HepG2 (cell line): ENCODE results near the gene SOX12. TPM values are rescaled to one million over a fixed set of nuclear protein-coding genes. Genes with fewer than 3 reads are reported as not detected.

Experiments used
- ASH2L ChIP-seq: fragments of 300-600, 200-600 bp; sonication (generic); IDR thresholded peaks from 2 replicates; pipeline ENCODE4 v1.7.0; 2017; ENCODE audit warnings: low read depth, mild to moderate bottlenecking, moderate library complexity, mixed read lengths, low read length; ENCODE audit not compliant: insufficient read length
- ATF4 ChIP-seq, 2 experiments: fragments of 450-650 bp in 1 of 2; sonication (generic) in 1 of 2; formaldehyde crosslinking; IDR thresholded peaks; 2 replicates each; pipeline versions ENCODE4 v1.5.0 to v1.8.0; 2020 to 2022; ENCODE audit warnings: mild to moderate bottlenecking in 1 of 2, missing genetic modification reagents in 1 of 2
- EEA1 ChIP-seq: sonication (generic); formaldehyde crosslinking; IDR thresholded peaks from 2 replicates; pipeline ENCODE4 v1.5.1; 2020; ENCODE audit warnings: mild to moderate bottlenecking, missing genetic modification reagents, borderline replicate concordance
- FOXJ3 ChIP-seq: sonication (generic); formaldehyde crosslinking; IDR thresholded peaks from 2 replicates; pipeline ENCODE4 v1.4.0; 2020; ENCODE audit warnings: missing genetic modification reagents, mild to moderate bottlenecking, borderline replicate concordance
- HOMEZ ChIP-seq: IDR thresholded peaks from 2 replicates; pipeline ENCODE4 v1.6.1; 2016; ENCODE audit warnings: low read depth
- KLF13 ChIP-seq: sonication (generic); formaldehyde crosslinking; IDR thresholded peaks from 2 replicates; pipeline ENCODE4 v1.4.0; 2020; ENCODE audit warnings: mild to moderate bottlenecking, missing genetic modification reagents
- MYC ChIP-seq: sonication (generic); formaldehyde crosslinking; IDR thresholded peaks from 2 replicates; pipeline ENCODE4 v1.9.0; 2021; ENCODE audit warnings: missing genetic modification reagents, borderline replicate concordance
- NFIB ChIP-seq: sonication (generic); formaldehyde crosslinking; IDR thresholded peaks from 2 replicates; pipeline ENCODE4 v1.9.0; 2021; ENCODE audit warnings: missing genetic modification reagents, mild to moderate bottlenecking, borderline replicate concordance
- SIN3A ChIP-seq: IDR thresholded peaks from 2 replicates; pipeline ENCODE4 v1.6.1; 2011; ENCODE audit warnings: low read depth, mild to moderate bottlenecking, control low read depth, low read length, borderline replicate concordance
- SNAPC2 ChIP-seq: sonication (generic); formaldehyde crosslinking; IDR thresholded peaks from 2 replicates; pipeline ENCODE4 v1.8.1; 2022; ENCODE audit warnings: mild to moderate bottlenecking, missing genetic modification reagents
- WIZ ChIP-seq: sonication (generic); formaldehyde crosslinking; IDR thresholded peaks from 2 replicates; pipeline ENCODE4 v1.5.1; 2020; ENCODE audit warnings: mild to moderate bottlenecking, missing genetic modification reagents
- ZBTB7A ChIP-seq: sonication (generic); formaldehyde crosslinking; IDR thresholded peaks from 2 replicates; pipeline ENCODE4 v1.8.0; 2022; ENCODE audit warnings: mild to moderate bottlenecking, missing genetic modification reagents
- ZNF558 ChIP-seq: sonication (generic); formaldehyde crosslinking; IDR thresholded peaks from 2 replicates; pipeline ENCODE4 v1.9.0; 2022; ENCODE audit warnings: mild to moderate bottlenecking, missing genetic modification reagents, borderline replicate concordance
- ZNF781 ChIP-seq: sonication (generic); formaldehyde crosslinking; IDR thresholded peaks from 2 replicates; pipeline ENCODE4 v1.5.1; 2020; ENCODE audit warnings: borderline replicate concordance, mild to moderate bottlenecking, missing genetic modification reagents; ENCODE audit errors: not compliant biosample characterization
- polyA plus RNA-seq, 8 experiments: library from polyadenylated mRNA; depleted of rRNA in 3 of 8; stranded (reverse) in 7 of 8; unstranded in 1 of 8; fragments of >200 nt; fragmentation: Illumina TruSeq in 4 of 8; extraction: Trizol in 4 of 8; gene quantifications; 2 replicates each; pipeline versions ENCODE4 v1.2.1 to v1.2.3, GENCODE V29; 2011 to 2016; ENCODE audit warnings: low read depth in 4 of 8, missing spikeins in 1 of 8, mixed read lengths in 1 of 8; ENCODE audit not compliant: insufficient read depth in 1 of 8
- total RNA-seq, 5 experiments: library from RNA; depleted of rRNA; stranded (reverse); fragments of >200 nt; fragmentation: Illumina TruSeq; extraction: Trizol; gene quantifications; 2 replicates each; pipeline ENCODE4 v1.2.3, GENCODE V29; 2016; ENCODE audit warnings: low read depth in 1 of 5
- TF ChIP-seq, protein P1 (sequence below): IDR thresholded peaks from 2 replicates; pipeline ENCODE4 v1.6.1; 2012; ENCODE audit warnings: inconsistent platforms
- TF ChIP-seq, protein P2 (sequence below): sonication (generic); formaldehyde crosslinking; IDR thresholded peaks from 2 replicates; pipeline ENCODE4 v1.5.0; 2020; ENCODE audit warnings: mild to moderate bottlenecking, missing genetic modification reagents
- TF ChIP-seq, protein P3 (sequence below): sonication (generic); formaldehyde crosslinking; IDR thresholded peaks from 2 replicates; pipeline ENCODE4 v1.4.0; 2020; ENCODE audit warnings: missing genetic modification reagents

Gene SOX12
- total and polyA plus RNA-seq, 2 of the 13 experiments (the other 11 are each of a cell fraction or from before 2014, with no cell fraction given) = 10.0 to 18.7 TPM

DNA sequence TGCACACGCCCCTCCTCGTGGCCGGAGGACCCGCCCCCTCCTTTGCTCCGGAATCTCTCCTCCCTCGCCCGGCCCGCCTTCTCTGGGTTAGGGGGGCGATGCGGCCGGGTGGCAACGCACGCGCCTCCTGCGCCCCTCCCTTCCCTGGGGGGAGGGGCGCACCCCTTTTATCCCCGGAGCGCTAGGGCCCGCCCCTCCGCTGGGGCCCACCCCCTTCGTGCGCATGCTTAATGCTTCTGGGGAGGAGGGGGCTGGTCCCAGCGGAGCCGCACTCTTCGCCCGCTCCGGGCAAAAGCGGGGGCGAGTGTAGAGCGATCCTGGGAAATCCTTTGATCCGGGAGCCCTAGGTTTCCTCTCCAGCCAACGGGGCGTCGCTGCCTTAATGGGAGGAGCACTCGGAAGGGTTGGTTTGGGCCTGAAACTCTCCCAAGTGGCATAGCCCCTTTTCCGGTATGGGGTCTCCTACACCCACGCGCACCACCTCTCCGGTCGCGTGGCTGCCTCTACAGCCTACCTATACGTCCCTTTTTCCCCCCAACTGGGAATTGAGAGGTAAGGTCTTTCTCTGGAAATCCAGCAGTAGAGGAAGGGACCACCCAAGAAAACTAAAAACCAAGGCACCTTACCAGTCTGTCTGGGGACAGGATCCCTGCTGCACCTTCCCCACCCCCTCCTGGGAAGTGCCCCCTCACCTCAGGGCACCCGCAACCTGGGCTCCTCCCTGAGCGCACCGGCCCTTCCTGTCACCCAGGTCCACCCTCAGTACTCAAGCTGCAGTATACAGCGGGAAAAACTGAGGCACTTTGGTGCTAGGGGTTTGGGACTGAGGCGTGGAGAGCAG lies 2.1 kb downstream of the SOX12 start (continued):
- TF ChIP-seq ASH2L (peak; percentile 87), ZNF781 (CRISPR knock-in tag) (peak; percentile 64), NFIB (CRISPR knock-in tag) (no peak), HOMEZ (CRISPR knock-in tag) (peak; percentile 83), KLF13 (CRISPR knock-in tag) (no peak), FOXJ3 (CRISPR knock-in tag) (peak; percentile 43; the same call in 1 of the 2 replicates), ZNF558 (CRISPR knock-in tag) (no peak), MYC (CRISPR knock-in tag) (peak; percentile 87), ZBTB7A (CRISPR knock-in tag) (no peak; the same call in none of the 2 replicates), SIN3A (no peak), EEA1 (CRISPR knock-in tag) (peak; percentile 57; the same call in 1 of the 2 replicates), SNAPC2 (CRISPR knock-in tag) (peak; percentile 84; the same call in 1 of the 2 replicates), WIZ (CRISPR knock-in tag) (no peak), ATF4 (CRISPR knock-in tag; IDR thresholded peaks at IDR 0.05) (peak in 1 of 2 experiments; percentile 17; a peak in 2 of 4 replicates)
- TF ChIP-seq, protein P1, sequence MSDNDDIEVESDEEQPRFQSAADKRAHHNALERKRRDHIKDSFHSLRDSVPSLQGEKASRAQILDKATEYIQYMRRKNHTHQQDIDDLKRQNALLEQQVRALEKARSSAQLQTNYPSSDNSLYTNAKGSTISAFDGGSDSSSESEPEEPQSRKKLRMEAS = peak; percentile 98
- TF ChIP-seq, protein P2, sequence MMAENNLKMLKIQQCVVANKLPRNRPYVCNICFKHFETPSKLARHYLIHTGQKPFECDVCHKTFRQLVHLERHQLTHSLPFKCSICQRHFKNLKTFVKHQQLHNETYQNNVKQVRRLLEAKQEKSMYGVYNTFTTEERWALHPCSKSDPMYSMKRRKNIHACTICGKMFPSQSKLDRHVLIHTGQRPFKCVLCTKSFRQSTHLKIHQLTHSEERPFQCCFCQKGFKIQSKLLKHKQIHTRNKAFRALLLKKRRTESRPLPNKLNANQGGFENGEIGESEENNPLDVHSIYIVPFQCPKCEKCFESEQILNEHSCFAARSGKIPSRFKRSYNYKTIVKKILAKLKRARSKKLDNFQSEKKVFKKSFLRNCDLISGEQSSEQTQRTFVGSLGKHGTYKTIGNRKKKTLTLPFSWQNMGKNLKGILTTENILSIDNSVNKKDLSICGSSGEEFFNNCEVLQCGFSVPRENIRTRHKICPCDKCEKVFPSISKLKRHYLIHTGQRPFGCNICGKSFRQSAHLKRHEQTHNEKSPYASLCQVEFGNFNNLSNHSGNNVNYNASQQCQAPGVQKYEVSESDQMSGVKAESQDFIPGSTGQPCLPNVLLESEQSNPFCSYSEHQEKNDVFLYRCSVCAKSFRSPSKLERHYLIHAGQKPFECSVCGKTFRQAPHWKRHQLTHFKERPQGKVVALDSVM (CRISPR knock-in tag) = peak; percentile 52; the same call in 1 of the 2 replicates
- TF ChIP-seq, protein P3, sequence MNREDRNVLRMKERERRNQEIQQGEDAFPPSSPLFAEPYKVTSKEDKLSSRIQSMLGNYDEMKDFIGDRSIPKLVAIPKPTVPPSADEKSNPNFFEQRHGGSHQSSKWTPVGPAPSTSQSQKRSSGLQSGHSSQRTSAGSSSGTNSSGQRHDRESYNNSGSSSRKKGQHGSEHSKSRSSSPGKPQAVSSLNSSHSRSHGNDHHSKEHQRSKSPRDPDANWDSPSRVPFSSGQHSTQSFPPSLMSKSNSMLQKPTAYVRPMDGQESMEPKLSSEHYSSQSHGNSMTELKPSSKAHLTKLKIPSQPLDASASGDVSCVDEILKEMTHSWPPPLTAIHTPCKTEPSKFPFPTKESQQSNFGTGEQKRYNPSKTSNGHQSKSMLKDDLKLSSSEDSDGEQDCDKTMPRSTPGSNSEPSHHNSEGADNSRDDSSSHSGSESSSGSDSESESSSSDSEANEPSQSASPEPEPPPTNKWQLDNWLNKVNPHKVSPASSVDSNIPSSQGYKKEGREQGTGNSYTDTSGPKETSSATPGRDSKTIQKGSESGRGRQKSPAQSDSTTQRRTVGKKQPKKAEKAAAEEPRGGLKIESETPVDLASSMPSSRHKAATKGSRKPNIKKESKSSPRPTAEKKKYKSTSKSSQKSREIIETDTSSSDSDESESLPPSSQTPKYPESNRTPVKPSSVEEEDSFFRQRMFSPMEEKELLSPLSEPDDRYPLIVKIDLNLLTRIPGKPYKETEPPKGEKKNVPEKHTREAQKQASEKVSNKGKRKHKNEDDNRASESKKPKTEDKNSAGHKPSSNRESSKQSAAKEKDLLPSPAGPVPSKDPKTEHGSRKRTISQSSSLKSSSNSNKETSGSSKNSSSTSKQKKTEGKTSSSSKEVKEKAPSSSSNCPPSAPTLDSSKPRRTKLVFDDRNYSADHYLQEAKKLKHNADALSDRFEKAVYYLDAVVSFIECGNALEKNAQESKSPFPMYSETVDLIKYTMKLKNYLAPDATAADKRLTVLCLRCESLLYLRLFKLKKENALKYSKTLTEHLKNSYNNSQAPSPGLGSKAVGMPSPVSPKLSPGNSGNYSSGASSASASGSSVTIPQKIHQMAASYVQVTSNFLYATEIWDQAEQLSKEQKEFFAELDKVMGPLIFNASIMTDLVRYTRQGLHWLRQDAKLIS (CRISPR knock-in tag) = no peak
